Transverse colon (tissue), 4 donors: ENCODE measurements around the gene SS18. TPM values are rescaled to one million over a fixed set of nuclear protein-coding genes. Genes with fewer than 3 reads are reported as not detected.
"Not testable (repeated sequence)": the region's sequence is repeated elsewhere in the genome, so short reads cannot be mapped to it uniquely, and the experiment has no call there.

Source experiments
- DNase-seq: peaks from one replicate; pipeline ENCODE4 v3.0.0-alpha.2; 2019
- H3K27ac ChIP-seq, 4 donors: fragments of 200-600 bp; sonication (generic); 2 replicates each; pipeline ENCODE4 v1.5.1; 2016 to 2018; ENCODE audit warnings: inconsistent platforms in 4 of 4
- H3K27me3 ChIP-seq: fragments of 200-600 bp; sonication (generic); 2 replicates; pipeline ENCODE4 v1.5.1; 2017; ENCODE audit warnings: inconsistent platforms
- H3K36me3 ChIP-seq, 4 donors: fragments of 200-600 bp; sonication (generic); 2 replicates each; pipeline ENCODE4 v1.5.1; 2017 to 2019; ENCODE audit warnings: inconsistent platforms in 4 of 4
- H3K4me1 ChIP-seq, 4 donors: fragments of 200-600 bp; sonication (generic); 2 replicates each; pipeline ENCODE4 v1.5.1; 2017 to 2020; ENCODE audit warnings: inconsistent platforms in 4 of 4
- H3K4me3 ChIP-seq, 4 donors: fragments of 200-600 bp; sonication (generic); 1 replicate in 1 of 4; 2 replicates in 3 of 4; pipeline versions ENCODE4 v1.5.1 to v1.6.1; 2017 to 2019; ENCODE audit warnings: inconsistent platforms in 4 of 4
- H3K9me3 ChIP-seq, 2 donors: fragments of 200-600 bp; sonication (generic); 2 replicates each; pipeline ENCODE4 v1.5.1; 2017 to 2019; ENCODE audit warnings: inconsistent platforms in 2 of 2
- CTCF ChIP-seq, 5 experiments: fragments of 200-600 bp in 3 of 5; fragments of 450-650 bp in 2 of 5; sonication (generic) in 3 of 5; IDR thresholded peaks; 1 replicate in 2 of 5; 2 replicates in 3 of 5; pipeline ENCODE4 v1.5.1; 2016 to 2017; ENCODE audit warnings: antibody characterized with exemption in 5 of 5, inconsistent platforms in 3 of 5, mild to moderate bottlenecking in 2 of 5, moderate library complexity in 1 of 5
- EP300 ChIP-seq: sonication (generic); formaldehyde crosslinking; IDR thresholded peaks from one replicate; pipeline ENCODE4 v1.6.1; 2017; ENCODE audit warnings: antibody characterized with exemption, low read depth
- POLR2A ChIP-seq: fragments of 450-650 bp; IDR thresholded peaks from one replicate; pipeline ENCODE4 v1.6.1; 2016; ENCODE audit warnings: antibody characterized with exemption, mild to moderate bottlenecking, moderate library complexity
- POLR2AphosphoS5 ChIP-seq, 3 donors: sonication (generic); formaldehyde crosslinking; IDR thresholded peaks; one replicate each; pipeline ENCODE4 v1.6.1; 2016; ENCODE audit warnings: antibody characterized with exemption in 3 of 3
- WGBS, 2 donors: methylation state at CpG; one replicate each; pipeline ENCODE4 v1.1.5; 2018; ENCODE audit warnings: low coverage in 1 of 2; 5-methylcytosine and 5-hydroxymethylcytosine counted together
- in situ Hi-C, 4 donors: fragments of 200-750 bp; cut with MboI; loops; one replicate each; pipeline versions ENCODE4 v1.15.0 to v1.15.1; 2017; ENCODE audit warnings: low sequenced_read_pairs in 3 of 4, low pct_ligation_motif_present in 1 of 4, low pct_unique_long_range_greater_than_20kb in 1 of 4
- intact Hi-C: fragments of 100-400 bp; cut with DNase I; formaldehyde crosslinking; loops from one replicate; pipeline ENCODE4 v1.15.1; 2023; ENCODE audit warnings: low total_unique reads
- total RNA-seq, 4 donors: library from RNA; depleted of rRNA; stranded (reverse); fragments of >200 nt; gene quantifications; one replicate each; pipeline ENCODE4 v1.1.0, GENCODE V29; 2016

The SS18 gene
- 100 to 1,000 TPM in 2 of 4 donors, 10 to 100 TPM in 2; 46.8 to 209 (median 138) TPM for total RNA-seq

GRCh38 chr18:26090130-26091046, at the start of gene SS18:
TSS of gene SS18 (minus strand) at chr18:26090613. CDS start at chr18:26090569, 44 bp downstream.
- intact Hi-C loops (no loop called here), in situ Hi-C loops (no loop called here)
- 1% methylated on average over 54 of the region's 89 CpGs; no CpG with 5 or more reads in 1 of the 2 donors for WGBS, 2 donors
- peak within 1 kb of the TSS; percentile 90 to 95 (median 94) for H3K27ac ChIP-seq
- H3K9me3 ChIP-seq: no peaks in the 10 kb centered on the region
- H3K36me3 ChIP-seq: peaks cover 0 to 14% (median 1%) of the 10 kb centered on the region in 4 donors
- peak; percentile 69 for TF ChIP-seq POLR2A
- peak in 2 of 5 experiments; percentile 18 to 21 for TF ChIP-seq CTCF (IDR thresholded peaks at IDR 0.05)
- no peak for TF ChIP-seq EP300
- TF ChIP-seq POLR2AphosphoS5 (IDR thresholded peaks at IDR 0.05): peak; percentile 75 to 83 (median 77)
- DNase-seq: peak; percentile 95
- no peaks in the 10 kb centered on the region for H3K27me3 ChIP-seq
- peaks cover 9 to 32% (median 20%) of the 10 kb centered on the region in 4 donors for H3K4me1 ChIP-seq
- peak within 1 kb of the TSS; percentile 56 to 74 (median 68) for H3K4me3 ChIP-seq

GRCh38 chr18:26135548-26135947, 45.1 kb upstream of the SS18 start:
- 86 to 100% methylated on average over 1 of the region's 1 CpG for WGBS, 2 donors
- Histone ChIP-seq H3K4me3 (no peak overlapping the region), H3K27me3 (no peaks in the 10 kb centered on the region), H3K27ac (no peak overlapping the region), H3K9me3 (no peaks in the 10 kb centered on the region), H3K36me3 (no peaks in the 10 kb centered on the region), H3K4me1 (no peaks in the 10 kb centered on the region)
- intact Hi-C loops (no loop called here), in situ Hi-C loops (no loop called here)
- DNase-seq: no peak
- TF ChIP-seq CTCF (IDR thresholded peaks at IDR 0.05) (no peak), POLR2AphosphoS5 (IDR thresholded peaks at IDR 0.05) (no peak), EP300 (no peak), POLR2A (no peak)

GRCh38 chr18:26134107-26134506, 43.7 kb upstream of the SS18 start:
- no peak overlapping the region for H3K27ac ChIP-seq
- no peaks in the 10 kb centered on the region for H3K27me3 ChIP-seq
- 87% methylated on average over 3 to 6 of the region's 6 CpGs for whole genome bisulfite sequencing, 2 donors
- in situ Hi-C loops: no loop called here
- no peak for DNase-seq
- TF ChIP-seq EP300 (no peak), POLR2A (no peak), POLR2AphosphoS5 (IDR thresholded peaks at IDR 0.05) (no peak), CTCF (IDR thresholded peaks at IDR 0.05) (no peak)
- H3K4me1 ChIP-seq: no peaks in the 10 kb centered on the region
- H3K9me3 ChIP-seq: no peaks in the 10 kb centered on the region
- no peaks in the 10 kb centered on the region for H3K36me3 ChIP-seq
- intact Hi-C loops: no loop called here
- no peak overlapping the region for H3K4me3 ChIP-seq

- DNase-seq: peak; percentile 17
Observed at GRCh38 chr18:26133652-26134051, 43.2 kb upstream of the SS18 start, which contains the start of gene PSMA8. TSS of gene PSMA8 (plus strand) at chr18:26133869. CDS start at chr18:26133966, 97 bp downstream.

GRCh38 chr18:26128192-26128591, 37.8 kb upstream of the SS18 start:
- in situ Hi-C loops, H3K4me3 ChIP-seq, H3K9me3 ChIP-seq, DNase-seq, H3K27me3 ChIP-seq, H3K27ac ChIP-seq, H3K4me1 ChIP-seq, H3K36me3 ChIP-seq, intact Hi-C loops: not testable (repeated sequence)
- WGBS, 2 donors: 67% methylated on average over 2 of the region's 2 CpGs; no CpG with 5 or more reads in 1 of the 2 donors

More at GRCh38 chr18:26133652-26134051, 43.2 kb upstream of the SS18 start, which contains the start of gene PSMA8:
- H3K4me1 ChIP-seq: no peaks in the 10 kb centered on the region
- TF ChIP-seq CTCF (IDR thresholded peaks at IDR 0.05): no peak
- TF ChIP-seq EP300: no peak
- TF ChIP-seq POLR2A: no peak
- TF ChIP-seq POLR2AphosphoS5 (IDR thresholded peaks at IDR 0.05): no peak
- 87% methylated on average over 31 of the region's 31 CpGs; no CpG with 5 or more reads in 1 of the 2 donors for WGBS, 2 donors
- in situ Hi-C loops: no loop called here
- no peak within 1 kb of the TSS for H3K27ac ChIP-seq
- no peaks in the 10 kb centered on the region for H3K36me3 ChIP-seq
- H3K4me3 ChIP-seq: no peak within 1 kb of the TSS
- no peaks in the 10 kb centered on the region for H3K27me3 ChIP-seq
- intact Hi-C loops: no loop called here
- H3K9me3 ChIP-seq: no peaks in the 10 kb centered on the region
